ENCODE data around the gene SYNDIG1. TPM values are rescaled to one million over a fixed set of nuclear protein-coding genes. Genes with fewer than 3 reads are reported as not detected.

SYNDIG1 gene
- total RNA-seq, 1 experiment from 2014 or later = not detected

DNA sequence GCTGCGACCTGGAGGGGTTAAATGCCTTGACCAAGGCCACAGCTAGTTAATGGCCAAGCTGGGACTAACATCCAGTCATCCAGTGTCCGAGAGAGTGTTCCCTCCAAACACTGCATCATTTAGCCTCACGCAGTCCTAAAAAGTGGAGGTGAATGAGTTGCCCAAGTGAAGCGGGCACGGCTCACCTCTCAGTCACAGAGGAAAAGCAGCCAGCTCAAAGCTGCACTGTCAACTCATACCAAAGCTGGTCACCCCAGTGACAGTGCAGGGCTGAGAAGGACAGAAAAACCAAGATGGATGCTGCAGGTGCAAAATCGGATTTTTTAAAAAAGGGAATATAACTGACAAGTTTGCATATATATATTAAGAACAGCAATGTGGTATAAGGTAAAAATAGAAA is 168.5 kb downstream of the SYNDIG1 start:
- TF ChIP-seq, protein P1, sequence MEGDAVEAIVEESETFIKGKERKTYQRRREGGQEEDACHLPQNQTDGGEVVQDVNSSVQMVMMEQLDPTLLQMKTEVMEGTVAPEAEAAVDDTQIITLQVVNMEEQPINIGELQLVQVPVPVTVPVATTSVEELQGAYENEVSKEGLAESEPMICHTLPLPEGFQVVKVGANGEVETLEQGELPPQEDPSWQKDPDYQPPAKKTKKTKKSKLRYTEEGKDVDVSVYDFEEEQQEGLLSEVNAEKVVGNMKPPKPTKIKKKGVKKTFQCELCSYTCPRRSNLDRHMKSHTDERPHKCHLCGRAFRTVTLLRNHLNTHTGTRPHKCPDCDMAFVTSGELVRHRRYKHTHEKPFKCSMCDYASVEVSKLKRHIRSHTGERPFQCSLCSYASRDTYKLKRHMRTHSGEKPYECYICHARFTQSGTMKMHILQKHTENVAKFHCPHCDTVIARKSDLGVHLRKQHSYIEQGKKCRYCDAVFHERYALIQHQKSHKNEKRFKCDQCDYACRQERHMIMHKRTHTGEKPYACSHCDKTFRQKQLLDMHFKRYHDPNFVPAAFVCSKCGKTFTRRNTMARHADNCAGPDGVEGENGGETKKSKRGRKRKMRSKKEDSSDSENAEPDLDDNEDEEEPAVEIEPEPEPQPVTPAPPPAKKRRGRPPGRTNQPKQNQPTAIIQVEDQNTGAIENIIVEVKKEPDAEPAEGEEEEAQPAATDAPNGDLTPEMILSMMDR (IDR thresholded peaks at IDR 0.05; ENCODE audit: unreplicated experiment) = no peak
- Mint-ChIP-seq H3K9me3 (ENCODE audit: low read depth, unreplicated experiment) (no peaks in the 10 kb centered on the region), H3K36me3 (ENCODE audit: insufficient read depth, unreplicated experiment) (no peaks in the 10 kb centered on the region), H3K27me3 (ENCODE audit: unreplicated experiment) (peaks cover 43% of the 10 kb centered on the region), H3K27ac (ENCODE audit: unreplicated experiment) (no peak overlapping the region), H3K4me3 (ENCODE audit: low read depth, unreplicated experiment) (no peak overlapping the region), H3K4me1 (ENCODE audit: low read depth, unreplicated experiment) (no peaks in the 10 kb centered on the region)
- intact Hi-C loops (cut with micrococcal nuclease; ENCODE audit: unreplicated experiment) = no loop called here
- CTCF ChIA-PET = no interaction called here
- no TSS peak for BruUV-seq (replicated peaks)
- DNase-seq = no peak

DNA sequence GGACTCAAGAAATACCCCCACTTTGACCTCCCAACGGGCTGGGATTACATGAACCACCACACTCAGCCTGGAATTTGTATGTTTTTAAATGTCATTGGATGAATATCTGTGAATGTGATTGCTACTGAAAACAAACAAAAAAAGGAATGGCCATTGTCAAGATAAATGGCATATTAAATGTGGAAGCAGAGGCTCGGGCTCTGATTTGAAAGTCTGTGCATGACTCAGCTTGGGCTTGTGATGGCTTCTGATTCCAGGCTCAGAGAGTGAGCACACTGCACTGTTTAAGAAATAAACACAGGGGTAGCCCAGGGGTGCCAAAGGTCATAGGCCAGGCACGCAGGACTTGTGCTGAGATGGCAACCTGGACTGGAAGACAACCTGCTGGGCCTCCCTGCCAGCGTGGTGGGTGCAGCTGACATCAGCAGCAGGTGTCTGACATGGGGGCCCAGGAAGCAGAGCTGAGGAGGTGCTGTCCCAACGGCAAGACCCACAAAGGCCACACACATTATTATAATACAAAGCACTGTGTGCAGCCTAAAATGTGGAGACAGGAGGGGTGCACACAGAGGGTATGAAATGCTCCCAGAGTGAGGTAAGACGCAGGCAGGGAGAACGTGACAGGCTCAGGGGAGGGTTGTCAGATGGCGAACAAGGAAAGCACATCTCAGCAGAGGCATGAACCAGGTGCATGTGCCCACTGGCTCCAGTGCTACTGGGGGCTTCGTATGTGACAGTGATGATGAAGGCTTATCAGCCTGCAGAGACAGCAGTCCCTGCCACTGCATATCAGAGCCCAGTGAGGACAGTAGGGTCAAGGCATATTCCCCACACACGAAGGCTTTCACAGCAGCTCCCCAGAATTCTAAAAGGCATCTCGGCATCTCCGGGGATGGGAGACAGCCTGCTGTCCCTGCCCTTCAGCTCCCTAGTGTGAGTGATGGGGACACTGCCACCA is 169.4 kb downstream of the SYNDIG1 start:
- TF ChIP-seq, protein P1 (IDR thresholded peaks at IDR 0.05; ENCODE audit: unreplicated experiment) = no peak
- no peak for DNase-seq
- Mint-ChIP-seq H3K27me3 (ENCODE audit: unreplicated experiment) (peaks cover 50% of the 10 kb centered on the region), H3K9me3 (ENCODE audit: low read depth, unreplicated experiment) (no peaks in the 10 kb centered on the region), H3K4me1 (ENCODE audit: low read depth, unreplicated experiment) (no peaks in the 10 kb centered on the region), H3K36me3 (ENCODE audit: insufficient read depth, unreplicated experiment) (no peaks in the 10 kb centered on the region), H3K4me3 (ENCODE audit: low read depth, unreplicated experiment) (no peak overlapping the region), H3K27ac (ENCODE audit: unreplicated experiment) (no peak overlapping the region)
- no TSS peak for BruUV-seq (replicated peaks)
- intact Hi-C loops (cut with micrococcal nuclease; ENCODE audit: unreplicated experiment) = no loop called here
- CTCF ChIA-PET = no interaction called here

DNA sequence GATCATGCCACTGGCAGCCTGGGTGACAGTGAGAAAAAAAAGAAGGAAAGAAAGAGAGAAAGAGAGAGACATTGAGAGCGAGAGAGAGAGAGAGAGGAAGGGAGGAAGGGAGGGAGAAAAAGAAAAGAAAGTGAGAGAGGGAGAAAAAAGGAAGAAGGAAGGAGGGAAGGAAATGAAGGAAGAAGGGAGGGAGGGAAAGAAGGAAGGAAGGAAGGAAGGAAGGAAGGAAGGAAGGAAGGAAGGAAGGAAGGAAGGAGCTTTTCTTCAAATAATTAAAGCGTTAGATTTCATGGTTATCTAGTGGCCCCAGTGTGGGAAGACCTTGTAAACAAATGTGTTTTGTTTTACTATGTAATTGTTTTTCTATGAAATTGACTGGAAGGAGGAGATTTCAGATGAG is 170.8 kb downstream of the SYNDIG1 start:
- H3K4me1 Mint-ChIP-seq (ENCODE audit: low read depth, unreplicated experiment) = no peaks in the 10 kb centered on the region
- H3K27ac Mint-ChIP-seq (ENCODE audit: unreplicated experiment) = no peak overlapping the region
- H3K27me3 Mint-ChIP-seq (ENCODE audit: unreplicated experiment) = peaks cover 48% of the 10 kb centered on the region
- no peaks in the 10 kb centered on the region for H3K36me3 Mint-ChIP-seq (ENCODE audit: insufficient read depth, unreplicated experiment)
- CTCF ChIA-PET = no interaction called here
- BruUV-seq (replicated peaks) = no TSS peak
- no peak for DNase-seq
- H3K9me3 Mint-ChIP-seq (ENCODE audit: low read depth, unreplicated experiment) = no peaks in the 10 kb centered on the region
- TF ChIP-seq, protein P1 (IDR thresholded peaks at IDR 0.05; ENCODE audit: unreplicated experiment) = no peak
- no peak overlapping the region for H3K4me3 Mint-ChIP-seq (ENCODE audit: low read depth, unreplicated experiment)
- intact Hi-C loops (cut with micrococcal nuclease; ENCODE audit: unreplicated experiment) = no loop called here

DNA sequence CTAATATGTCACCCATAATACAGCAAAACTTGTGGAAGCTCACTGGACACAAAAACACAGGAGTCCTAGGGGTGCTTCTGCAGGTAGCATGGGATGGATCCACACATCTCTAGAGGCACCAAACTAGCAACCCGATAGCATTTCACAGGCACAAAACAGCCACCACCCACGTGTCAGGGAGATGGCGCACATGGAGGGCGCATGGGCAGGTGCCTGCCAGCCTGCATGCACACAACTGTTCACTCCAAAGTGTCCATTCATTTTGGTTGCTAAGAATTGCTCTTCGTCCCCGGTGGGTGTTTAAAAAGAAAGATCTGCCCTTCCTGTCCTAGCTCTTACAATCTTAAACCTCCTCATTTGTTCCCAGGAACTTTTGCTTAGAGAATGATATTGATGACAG is 171.3 kb downstream of the SYNDIG1 start:
- Mint-ChIP-seq H3K27me3 (ENCODE audit: unreplicated experiment) (peaks cover 44% of the 10 kb centered on the region), H3K9me3 (ENCODE audit: low read depth, unreplicated experiment) (no peaks in the 10 kb centered on the region), H3K36me3 (ENCODE audit: insufficient read depth, unreplicated experiment) (no peaks in the 10 kb centered on the region), H3K27ac (ENCODE audit: unreplicated experiment) (no peak overlapping the region), H3K4me1 (ENCODE audit: low read depth, unreplicated experiment) (no peaks in the 10 kb centered on the region), H3K4me3 (ENCODE audit: low read depth, unreplicated experiment) (no peak overlapping the region)
- CTCF ChIA-PET = no interaction called here
- TF ChIP-seq, protein P1 (IDR thresholded peaks at IDR 0.05; ENCODE audit: unreplicated experiment) = no peak
- DNase-seq = no peak
- BruUV-seq (replicated peaks) = no TSS peak
- intact Hi-C loops (cut with micrococcal nuclease; ENCODE audit: unreplicated experiment) = no loop called here
